ENCODE data around the gene COPZ2.

The COPZ2 gene

GRCh38 chr17:48067245-48067644 lies 29.6 kb upstream of the COPZ2 start:
- DNase-seq = no peak
- Histone ChIP-seq H2BK15ac (replicated peaks; ENCODE audit: low read depth) (no peak overlapping the region), H4K5ac (ENCODE audit: low read length) (no peak overlapping the region), H2AK5ac (ENCODE audit: low read length) (no peak overlapping the region), H3K27ac (ENCODE audit: low read depth, low read length) (no peak overlapping the region), H3K23ac (ENCODE audit: low read length) (no peak overlapping the region), H2BK120ac (ENCODE audit: low read depth, low read length) (no peak overlapping the region), H3K79me1 (ENCODE audit: low read length) (no peaks in the 10 kb centered on the region), H3K79me2 (ENCODE audit: control insufficient read depth, insufficient read depth, low read length) (no peaks in the 10 kb centered on the region), H3K4ac (ENCODE audit: low read depth, low read length) (no peak overlapping the region), H3K4me1 (ENCODE audit: control insufficient read depth, low read depth, low read length) (no peaks in the 10 kb centered on the region), H3K4me2 (ENCODE audit: low read length) (no peak overlapping the region), H2BK5ac (ENCODE audit: low read length) (no peak overlapping the region), H4K8ac (ENCODE audit: low read depth, low read length) (no peak overlapping the region), H3K36me3 (ENCODE audit: control insufficient read depth, insufficient read depth, low read length) (peaks cover 12% of the 10 kb centered on the region), H3K4me3 (ENCODE audit: low read length) (no peak overlapping the region), H3K27me3 (ENCODE audit: insufficient read depth, low read length, poor library complexity) (no peaks in the 10 kb centered on the region), H3K56ac (ENCODE audit: low read length) (no peak overlapping the region), H3K18ac (ENCODE audit: low read length) (no peak overlapping the region), H3K9ac (ENCODE audit: low read length) (no peak overlapping the region)
- WGBS (ENCODE audit: extremely low coverage, insufficient coverage, low lambda C conversion rate) = no CpG with 5 or more reads among the region's 3 CpGs

GRCh38 chr17:48066656-48067055 lies 29.1 kb upstream of the COPZ2 start:
- no peak overlapping the region for H3K27ac ChIP-seq (ENCODE audit: low read depth, low read length)
- no peaks in the 10 kb centered on the region for H3K4me1 ChIP-seq (ENCODE audit: control insufficient read depth, low read depth, low read length)
- no CpG with 5 or more reads among the region's 1 CpG for WGBS (ENCODE audit: extremely low coverage, insufficient coverage, low lambda C conversion rate)
- H3K23ac ChIP-seq (ENCODE audit: low read length) = no peak overlapping the region
- no peak overlapping the region for H2BK120ac ChIP-seq (ENCODE audit: low read depth, low read length)
- H3K9ac ChIP-seq (ENCODE audit: low read length) = no peak overlapping the region
- no peaks in the 10 kb centered on the region for H3K79me2 ChIP-seq (ENCODE audit: control insufficient read depth, insufficient read depth, low read length)
- H2AK5ac ChIP-seq (ENCODE audit: low read length) = no peak overlapping the region
- H3K4me2 ChIP-seq (ENCODE audit: low read length) = no peak overlapping the region
- H4K5ac ChIP-seq (ENCODE audit: low read length) = no peak overlapping the region
- H2BK15ac ChIP-seq (replicated peaks; ENCODE audit: low read depth) = no peak overlapping the region
- H3K36me3 ChIP-seq (ENCODE audit: control insufficient read depth, insufficient read depth, low read length) = peaks cover 12% of the 10 kb centered on the region
- no peaks in the 10 kb centered on the region for H3K27me3 ChIP-seq (ENCODE audit: insufficient read depth, low read length, poor library complexity)
- H3K18ac ChIP-seq (ENCODE audit: low read length) = no peak overlapping the region
- H4K8ac ChIP-seq (ENCODE audit: low read depth, low read length) = no peak overlapping the region
- no peak overlapping the region for H3K4ac ChIP-seq (ENCODE audit: low read depth, low read length)
- H3K56ac ChIP-seq (ENCODE audit: low read length) = no peak overlapping the region
- no peaks in the 10 kb centered on the region for H3K79me1 ChIP-seq (ENCODE audit: low read length)
- H3K4me3 ChIP-seq (ENCODE audit: low read length) = no peak overlapping the region
- H2BK5ac ChIP-seq (ENCODE audit: low read length) = no peak overlapping the region
- no peak for DNase-seq

GRCh38 chr17:48066192-48066591 lies 28.6 kb upstream of the COPZ2 start:
- no CpG with 5 or more reads among the region's 1 CpG for WGBS (ENCODE audit: extremely low coverage, insufficient coverage, low lambda C conversion rate)
- Histone ChIP-seq H3K23ac (ENCODE audit: low read length) (no peak overlapping the region), H3K18ac (ENCODE audit: low read length) (no peak overlapping the region), H4K8ac (ENCODE audit: low read depth, low read length) (no peak overlapping the region), H4K5ac (ENCODE audit: low read length) (no peak overlapping the region), H3K36me3 (ENCODE audit: control insufficient read depth, insufficient read depth, low read length) (peaks cover 9% of the 10 kb centered on the region), H3K4me2 (ENCODE audit: low read length) (no peak overlapping the region), H3K4me1 (ENCODE audit: control insufficient read depth, low read depth, low read length) (no peaks in the 10 kb centered on the region), H3K79me1 (ENCODE audit: low read length) (no peaks in the 10 kb centered on the region), H3K56ac (ENCODE audit: low read length) (no peak overlapping the region), H3K4ac (ENCODE audit: low read depth, low read length) (no peak overlapping the region), H2AK5ac (ENCODE audit: low read length) (no peak overlapping the region), H3K4me3 (ENCODE audit: low read length) (no peak overlapping the region), H3K27ac (ENCODE audit: low read depth, low read length) (no peak overlapping the region), H2BK120ac (ENCODE audit: low read depth, low read length) (no peak overlapping the region), H3K27me3 (ENCODE audit: insufficient read depth, low read length, poor library complexity) (no peaks in the 10 kb centered on the region), H2BK5ac (ENCODE audit: low read length) (no peak overlapping the region), H3K79me2 (ENCODE audit: control insufficient read depth, insufficient read depth, low read length) (no peaks in the 10 kb centered on the region), H3K9ac (ENCODE audit: low read length) (no peak overlapping the region), H2BK15ac (replicated peaks; ENCODE audit: low read depth) (no peak overlapping the region)
- DNase-seq = no peak

GRCh38 chr17:48064638-48065037 lies 27.0 kb upstream of the COPZ2 start:
- Histone ChIP-seq H3K79me2 (ENCODE audit: control insufficient read depth, insufficient read depth, low read length) (peaks cover 3% of the 10 kb centered on the region), H3K4ac (ENCODE audit: low read depth, low read length) (no peak overlapping the region), H2BK5ac (ENCODE audit: low read length) (no peak overlapping the region), H3K56ac (ENCODE audit: low read length) (no peak overlapping the region), H3K4me2 (ENCODE audit: low read length) (no peak overlapping the region), H2AK5ac (ENCODE audit: low read length) (no peak overlapping the region), H4K8ac (ENCODE audit: low read depth, low read length) (no peak overlapping the region), H3K27me3 (ENCODE audit: insufficient read depth, low read length, poor library complexity) (no peaks in the 10 kb centered on the region), H2BK120ac (ENCODE audit: low read depth, low read length) (no peak overlapping the region), H3K27ac (ENCODE audit: low read depth, low read length) (no peak overlapping the region), H3K4me1 (ENCODE audit: control insufficient read depth, low read depth, low read length) (no peaks in the 10 kb centered on the region), H3K18ac (ENCODE audit: low read length) (no peak overlapping the region), H3K9ac (ENCODE audit: low read length) (no peak overlapping the region), H3K36me3 (ENCODE audit: control insufficient read depth, insufficient read depth, low read length) (peaks cover 14% of the 10 kb centered on the region), H3K23ac (ENCODE audit: low read length) (no peak overlapping the region), H3K4me3 (ENCODE audit: low read length) (no peak overlapping the region), H2BK15ac (replicated peaks; ENCODE audit: low read depth) (no peak overlapping the region), H4K5ac (ENCODE audit: low read length) (no peak overlapping the region), H3K79me1 (ENCODE audit: low read length) (peaks cover 1% of the 10 kb centered on the region)
- no CpG with 5 or more reads among the region's 3 CpGs for WGBS (ENCODE audit: extremely low coverage, insufficient coverage, low lambda C conversion rate)
- no peak for DNase-seq

- Histone ChIP-seq H4K5ac (ENCODE audit: low read length) (no peak overlapping the region), H3K4me1 (ENCODE audit: control insufficient read depth, low read depth, low read length) (no peaks in the 10 kb centered on the region), H2AK5ac (ENCODE audit: low read length) (no peak overlapping the region), H3K18ac (ENCODE audit: low read length) (no peak overlapping the region), H3K4ac (ENCODE audit: low read depth, low read length) (no peak overlapping the region), H2BK5ac (ENCODE audit: low read length) (no peak overlapping the region), H3K56ac (ENCODE audit: low read length) (no peak overlapping the region), H3K36me3 (ENCODE audit: control insufficient read depth, insufficient read depth, low read length) (peaks cover 30% of the 10 kb centered on the region), H3K9ac (ENCODE audit: low read length) (no peak overlapping the region), H4K8ac (ENCODE audit: low read depth, low read length) (no peak overlapping the region), H3K4me3 (ENCODE audit: low read length) (no peak overlapping the region), H3K79me2 (ENCODE audit: control insufficient read depth, insufficient read depth, low read length) (peaks cover 23% of the 10 kb centered on the region), H3K27ac (ENCODE audit: low read depth, low read length) (no peak overlapping the region), H2BK15ac (replicated peaks; ENCODE audit: low read depth) (no peak overlapping the region), H2BK120ac (ENCODE audit: low read depth, low read length) (no peak overlapping the region), H3K4me2 (ENCODE audit: low read length) (no peak overlapping the region), H3K23ac (ENCODE audit: low read length) (no peak overlapping the region), H3K79me1 (ENCODE audit: low read length) (peaks cover 12% of the 10 kb centered on the region), H3K27me3 (ENCODE audit: insufficient read depth, low read length, poor library complexity) (no peaks in the 10 kb centered on the region)
- no peak for DNase-seq
- no CpG with 5 or more reads among the region's 7 CpGs for WGBS (ENCODE audit: extremely low coverage, insufficient coverage, low lambda C conversion rate)
Measured at GRCh38 chr17:48062273-48062672, 24.7 kb upstream of the COPZ2 start.

- Histone ChIP-seq H3K36me3 (ENCODE audit: control insufficient read depth, insufficient read depth, low read length) (peaks cover 34% of the 10 kb centered on the region), H3K4ac (ENCODE audit: low read depth, low read length) (no peak overlapping the region), H3K23ac (ENCODE audit: low read length) (no peak overlapping the region), H3K56ac (ENCODE audit: low read length) (no peak overlapping the region), H3K4me3 (ENCODE audit: low read length) (no peak overlapping the region), H3K18ac (ENCODE audit: low read length) (no peak overlapping the region), H2BK15ac (replicated peaks; ENCODE audit: low read depth) (no peak overlapping the region), H3K27me3 (ENCODE audit: insufficient read depth, low read length, poor library complexity) (no peaks in the 10 kb centered on the region), H3K79me2 (ENCODE audit: control insufficient read depth, insufficient read depth, low read length) (peaks cover 43% of the 10 kb centered on the region), H2BK5ac (ENCODE audit: low read length) (no peak overlapping the region), H2AK5ac (ENCODE audit: low read length) (no peak overlapping the region), H2BK120ac (ENCODE audit: low read depth, low read length) (no peak overlapping the region), H3K79me1 (ENCODE audit: low read length) (peaks cover 30% of the 10 kb centered on the region), H3K27ac (ENCODE audit: low read depth, low read length) (no peak overlapping the region), H4K5ac (ENCODE audit: low read length) (no peak overlapping the region), H4K8ac (ENCODE audit: low read depth, low read length) (no peak overlapping the region), H3K4me2 (ENCODE audit: low read length) (no peak overlapping the region), H3K9ac (ENCODE audit: low read length) (no peak overlapping the region), H3K4me1 (ENCODE audit: control insufficient read depth, low read depth, low read length) (peaks cover 7% of the 10 kb centered on the region)
- DNase-seq = no peak
- no CpG with 5 or more reads among the region's 7 CpGs for WGBS (ENCODE audit: extremely low coverage, insufficient coverage, low lambda C conversion rate)
Measured at GRCh38 chr17:48060249-48060648, 22.7 kb upstream of the COPZ2 start.

All from mesendoderm (in vitro differentiated cells).